HAP-1 (cell line): Measurements from ENCODE around the gene ZDHHC11.
"Not testable (repeated sequence)": the region's sequence is repeated elsewhere in the genome, so short reads cannot be mapped to it uniquely, and the experiment has no call there.

Experiments
- DNase-seq, 2 experiments: peaks; one replicate each; pipeline ENCODE4 v3.0.0-alpha.2; 2016 to 2020; ENCODE audit warnings: low spot score in 2 of 2
- H3K27me3 ChIP-seq: fragments of 250-450 bp; sonication (Bioruptor Pico); 2 replicates; pipeline ENCODE4 v1.5.1; 2020; ENCODE audit warnings: low read depth, mild to moderate bottlenecking, moderate library complexity
- H3K36me3 ChIP-seq: fragments of 250-450 bp; sonication (Bioruptor Pico); replicated peaks from 2 replicates; pipeline ENCODE4 v1.5.1; 2020; ENCODE audit warnings: mild to moderate bottlenecking
- H3K4me1 ChIP-seq: fragments of 250-450 bp; sonication (Bioruptor Pico); 2 replicates; pipeline ENCODE4 v1.5.1; 2020; ENCODE audit warnings: mild to moderate bottlenecking
- H3K4me3 ChIP-seq: fragments of 250-450 bp; sonication (Bioruptor Pico); 2 replicates; pipeline ENCODE4 v1.5.1; 2020; ENCODE audit warnings: mild to moderate bottlenecking, moderate library complexity
- H3K9me3 ChIP-seq: fragments of 250-450 bp; sonication (Bioruptor Pico); 2 replicates; pipeline ENCODE4 v1.5.1; 2020; ENCODE audit warnings: mild to moderate bottlenecking, moderate library complexity
- in situ Hi-C: fragments of 300-500 bp; cut with MboI; formaldehyde crosslinking; loops from 3 replicates; pipeline ENCODE4 v1.14.3; 2020; ENCODE audit warnings: low sequenced_read_pairs, inconsistent platforms, mixed read lengths

The ZDHHC11 gene

DNA sequence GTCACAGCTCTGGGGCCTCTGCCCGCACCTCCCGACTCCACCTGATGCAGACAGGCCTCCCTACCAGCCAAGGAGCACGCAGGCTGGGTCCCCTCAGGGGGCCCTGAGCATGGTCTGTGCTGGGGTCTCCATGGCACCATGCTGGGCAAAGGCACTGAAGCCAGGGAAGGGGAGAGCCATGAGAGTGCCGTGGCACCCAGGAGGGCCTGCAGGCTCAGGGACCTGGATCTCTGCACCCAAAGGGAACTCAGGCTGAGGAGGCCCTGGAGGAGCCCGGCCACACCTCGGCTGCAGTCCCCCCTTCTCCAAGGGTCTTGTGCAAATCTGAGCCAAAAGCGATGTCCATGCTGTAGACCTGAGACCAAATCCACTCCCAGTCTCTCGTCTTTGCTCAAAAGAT lies 98.8 kb downstream of the ZDHHC11 start:
- in situ Hi-C loops = not testable (repeated sequence)

DNA sequence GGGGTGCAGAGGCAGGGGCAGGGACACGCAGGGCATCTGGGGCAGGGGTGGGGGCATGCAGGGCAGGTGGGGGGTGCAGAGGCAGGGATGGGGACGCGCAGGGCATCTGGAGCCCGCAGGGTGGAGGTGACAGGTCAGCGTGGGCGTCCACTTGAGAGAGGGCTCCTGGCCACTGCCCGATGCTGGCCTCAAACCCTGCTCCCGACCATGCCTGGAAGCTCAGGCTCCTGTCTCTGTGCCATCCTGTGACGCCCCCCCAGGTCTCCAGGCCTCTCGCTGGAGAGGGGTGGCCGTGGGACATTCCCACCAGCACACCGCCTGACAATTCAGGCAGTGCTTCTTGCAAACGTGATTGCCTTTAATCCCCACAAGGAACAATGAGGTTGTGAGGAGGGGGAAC lies 99.3 kb downstream of the ZDHHC11 start:
- Histone ChIP-seq H3K4me1 (no peaks in the 10 kb centered on the region), H3K4me3 (no peak overlapping the region), H3K27me3 (no peaks in the 10 kb centered on the region), H3K36me3 (no peaks in the 10 kb centered on the region), H3K9me3 (no peaks in the 10 kb centered on the region)
- in situ Hi-C loops = no loop called here
- no peak for DNase-seq

More for the DNA sequence above, 98.8 kb downstream of the ZDHHC11 start:
- not testable (repeated sequence) for H3K36me3 ChIP-seq, H3K9me3 ChIP-seq, DNase-seq, H3K27me3 ChIP-seq, H3K4me1 ChIP-seq, H3K4me3 ChIP-seq

DNA sequence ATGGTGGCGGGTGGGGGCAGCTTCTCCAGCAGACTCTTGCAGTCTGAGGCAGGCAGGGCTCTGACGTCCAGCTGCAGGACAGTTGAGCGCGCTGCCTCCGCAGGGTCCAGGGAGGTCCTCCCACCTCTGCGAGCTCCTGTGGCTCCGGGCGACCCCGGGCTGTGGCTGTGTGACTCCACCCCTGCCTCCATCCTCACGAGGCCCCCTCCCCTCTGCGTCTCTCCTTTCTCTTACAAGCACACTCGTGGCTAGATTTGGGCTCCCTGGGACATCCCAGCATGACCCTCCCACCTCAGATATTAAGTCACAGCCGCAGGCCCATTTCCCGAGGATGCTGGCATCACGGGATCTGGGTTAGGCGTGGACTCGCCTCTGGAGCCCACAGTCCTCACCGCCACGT lies 100.6 kb downstream of the ZDHHC11 start:
- H3K4me1 ChIP-seq, H3K27me3 ChIP-seq, H3K36me3 ChIP-seq, H3K4me3 ChIP-seq, in situ Hi-C loops, H3K9me3 ChIP-seq, DNase-seq: not testable (repeated sequence)

- Histone ChIP-seq H3K36me3 (no peaks in the 10 kb centered on the region), H3K9me3 (no peaks in the 10 kb centered on the region), H3K4me3 (no peak overlapping the region), H3K27me3 (no peaks in the 10 kb centered on the region), H3K4me1 (no peaks in the 10 kb centered on the region)
- no peak for DNase-seq
- in situ Hi-C loops = no loop called here
Observed at GRCh38 chr5:749101-749670, 101.6 kb downstream of the ZDHHC11 start.

DNA sequence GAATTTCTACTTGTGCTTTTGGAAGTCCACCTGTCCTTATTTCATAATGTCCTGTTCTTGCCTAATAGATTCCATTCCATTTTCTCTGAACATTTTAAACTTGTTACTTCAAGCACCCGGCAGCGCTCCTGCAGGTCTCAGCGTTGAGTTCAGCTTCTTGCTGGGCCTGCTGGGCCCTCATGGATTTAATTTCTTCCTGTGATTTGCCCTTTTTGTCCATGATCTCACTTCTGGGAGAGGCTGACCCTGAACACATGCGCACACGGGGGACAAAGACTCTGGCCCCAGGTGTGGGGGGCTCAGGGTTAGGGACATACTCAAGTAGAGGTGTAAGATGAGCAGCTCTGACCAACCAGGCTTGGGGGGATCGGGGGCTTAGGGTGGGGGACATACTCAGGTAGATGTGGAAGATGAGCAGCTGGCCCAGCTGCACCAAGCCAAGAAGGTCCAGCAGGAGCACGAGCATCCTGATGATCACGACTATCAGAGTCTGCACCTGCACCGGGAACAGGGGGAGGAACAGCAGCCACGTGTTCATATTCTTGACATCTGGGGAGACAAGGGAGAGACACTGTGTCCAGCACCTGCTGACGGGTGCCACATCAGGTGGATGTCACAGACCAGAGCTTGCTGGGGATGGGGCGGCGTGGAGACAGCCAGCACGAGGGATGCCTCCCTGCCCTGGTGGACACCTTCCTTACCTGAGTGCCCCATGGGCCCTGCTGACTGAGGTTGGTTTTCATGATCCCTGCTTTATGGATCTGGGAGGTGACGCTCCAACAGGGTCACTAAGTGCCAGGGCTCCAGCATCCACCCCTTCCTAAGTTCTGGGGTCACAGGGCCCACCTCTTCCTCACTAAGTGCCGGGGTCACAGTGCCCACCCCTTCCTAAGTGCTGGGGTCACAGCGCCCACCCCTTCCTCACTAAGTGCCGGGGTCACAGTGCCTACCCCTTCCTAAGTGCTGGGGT lies 102.5 kb downstream of the ZDHHC11 start:
- H3K27me3 ChIP-seq, H3K9me3 ChIP-seq, H3K4me3 ChIP-seq, in situ Hi-C loops, DNase-seq, H3K36me3 ChIP-seq, H3K4me1 ChIP-seq: not testable (repeated sequence)

DNA sequence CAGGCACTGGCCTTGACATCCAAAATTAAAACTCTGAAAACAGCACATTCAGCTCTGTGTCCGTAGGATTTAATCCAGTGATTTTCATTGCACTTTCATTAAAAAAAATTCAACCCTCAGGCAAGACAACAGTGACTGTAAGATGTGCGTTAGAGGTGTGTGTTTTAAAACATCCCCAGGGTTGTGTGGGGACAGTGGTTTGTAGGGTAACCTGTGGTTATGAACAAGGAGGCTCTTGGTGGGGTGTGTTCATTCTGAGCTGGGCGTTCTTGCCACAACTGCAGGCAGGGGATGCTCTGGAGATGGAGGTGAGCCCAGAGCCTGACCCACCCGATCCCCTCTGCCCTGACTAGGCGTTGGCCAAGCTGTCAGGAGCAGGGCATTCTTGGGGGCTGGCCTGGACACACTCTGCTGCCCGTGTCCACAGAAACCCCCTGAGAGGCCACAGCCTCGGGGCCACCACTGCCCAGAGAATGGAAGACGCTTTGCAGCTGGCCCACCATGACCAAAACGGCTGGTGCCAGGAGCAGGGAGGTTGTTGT lies 103.4 kb downstream of the ZDHHC11 start:
- H3K27me3 ChIP-seq, H3K4me3 ChIP-seq, DNase-seq, H3K4me1 ChIP-seq, H3K9me3 ChIP-seq, H3K36me3 ChIP-seq, in situ Hi-C loops: not testable (repeated sequence)

DNA sequence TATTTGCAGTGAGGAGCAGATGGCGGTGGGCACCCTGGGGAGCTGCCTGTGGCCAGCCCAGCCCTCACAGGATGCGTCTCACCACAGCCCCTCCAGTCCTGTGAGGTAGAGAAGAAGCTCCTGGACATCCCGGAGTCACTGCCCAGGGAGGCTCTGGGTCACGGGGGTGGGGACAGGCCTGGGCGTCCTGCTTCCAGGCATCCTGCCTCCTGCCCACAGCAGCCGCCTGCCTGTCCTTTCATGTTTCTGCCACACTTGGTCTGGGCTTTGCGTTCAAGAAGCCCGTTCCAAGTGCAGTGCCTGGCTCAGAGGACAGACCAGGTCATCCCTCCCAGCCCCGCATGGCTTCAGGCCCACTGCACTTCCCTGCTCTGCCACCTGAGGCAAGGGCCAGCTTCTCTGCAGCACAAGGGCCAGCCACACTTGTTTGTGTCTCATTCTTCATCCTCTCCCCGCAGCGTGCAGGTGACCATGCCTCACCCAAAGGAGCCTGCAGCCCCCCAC lies 104.5 kb downstream of the ZDHHC11 start:
- DNase-seq = no peak
- Histone ChIP-seq H3K4me1 (no peaks in the 10 kb centered on the region), H3K9me3 (no peaks in the 10 kb centered on the region), H3K27me3 (no peaks in the 10 kb centered on the region), H3K4me3 (no peak overlapping the region), H3K36me3 (no peaks in the 10 kb centered on the region)
- in situ Hi-C loops = no loop called here
